ENCODE data around the gene MYO18A. TPM values are rescaled to one million over a fixed set of nuclear protein-coding genes. Genes with fewer than 3 reads are reported as not detected.

MYO18A gene
- total RNA-seq, 3 donors from 2014 or later = 31.5 to 71.1 (median 42.3) TPM

- H3K4me1 ChIP-seq = no peaks in the 10 kb centered on the region
- no peak for DNase-seq (ENCODE audit: low spot score in 2 of 2)
- TF ChIP-seq POLR2AphosphoS5 (IDR thresholded peaks at IDR 0.05) = no peak
- no peak for TF ChIP-seq CTCF (IDR thresholded peaks at IDR 0.05)
- TF ChIP-seq POLR2A (IDR thresholded peaks at IDR 0.05) = no peak
- intact Hi-C loops (cut with DNase I; ENCODE audit: low total_unique reads) = no loop called here
- no peak overlapping the region for H3K27ac ChIP-seq
- peaks cover 7% of the 10 kb centered on the region for H3K36me3 ChIP-seq
- H3K27me3 ChIP-seq = no peaks in the 10 kb centered on the region
- no peaks in the 10 kb centered on the region for H3K9me3 ChIP-seq
- no peak overlapping the region for H3K4me3 ChIP-seq
Observed at GRCh38 chr17:29080965-29081364, 99.2 kb downstream of the MYO18A start.

GRCh38 chr17:29080323-29080722 lies 99.9 kb downstream of the MYO18A start:
- DNase-seq (ENCODE audit: low spot score in 2 of 2) = no peak
- Histone ChIP-seq H3K27me3 (no peaks in the 10 kb centered on the region), H3K36me3 (peaks cover 7% of the 10 kb centered on the region), H3K4me3 (no peak overlapping the region), H3K27ac (no peak overlapping the region), H3K4me1 (no peaks in the 10 kb centered on the region), H3K9me3 (no peaks in the 10 kb centered on the region)
- no peak for TF ChIP-seq CTCF (IDR thresholded peaks at IDR 0.05)
- TF ChIP-seq POLR2A (IDR thresholded peaks at IDR 0.05) = no peak
- no peak for TF ChIP-seq POLR2AphosphoS5 (IDR thresholded peaks at IDR 0.05)
- intact Hi-C loops (cut with DNase I; ENCODE audit: low total_unique reads) = no loop called here

GRCh38 chr17:29079887-29080286 lies 100.3 kb downstream of the MYO18A start:
- no peak overlapping the region for H3K27ac ChIP-seq
- intact Hi-C loops (cut with DNase I; ENCODE audit: low total_unique reads) = no loop called here

GRCh38 chr17:29079433-29079832 lies 100.8 kb downstream of the MYO18A start:
- DNase-seq (ENCODE audit: low spot score in 2 of 2) = no peak
- Histone ChIP-seq H3K27me3 (no peaks in the 10 kb centered on the region), H3K4me1 (no peaks in the 10 kb centered on the region), H3K27ac (no peak overlapping the region), H3K9me3 (no peaks in the 10 kb centered on the region), H3K4me3 (no peak overlapping the region), H3K36me3 (peaks cover 7% of the 10 kb centered on the region)
- intact Hi-C loops (cut with DNase I; ENCODE audit: low total_unique reads) = no loop called here
- TF ChIP-seq POLR2AphosphoS5 (IDR thresholded peaks at IDR 0.05) = no peak
- no peak for TF ChIP-seq POLR2A (IDR thresholded peaks at IDR 0.05)
- no peak for TF ChIP-seq CTCF (IDR thresholded peaks at IDR 0.05)

More at GRCh38 chr17:29079887-29080286, 100.3 kb downstream of the MYO18A start:
- TF ChIP-seq POLR2AphosphoS5 (IDR thresholded peaks at IDR 0.05) = no peak
- no peak for TF ChIP-seq POLR2A (IDR thresholded peaks at IDR 0.05)
- TF ChIP-seq CTCF (IDR thresholded peaks at IDR 0.05) = no peak
- H3K27me3 ChIP-seq = no peaks in the 10 kb centered on the region
- H3K9me3 ChIP-seq = no peaks in the 10 kb centered on the region
- peaks cover 7% of the 10 kb centered on the region for H3K36me3 ChIP-seq
- DNase-seq (ENCODE audit: low spot score in 2 of 2) = no peak
- no peak overlapping the region for H3K4me3 ChIP-seq
- H3K4me1 ChIP-seq = no peaks in the 10 kb centered on the region

GRCh38 chr17:29078183-29079045 lies 101.8 kb downstream of the MYO18A start:
- no peak overlapping the region for H3K4me3 ChIP-seq
- TF ChIP-seq CTCF (IDR thresholded peaks at IDR 0.05) (no peak), POLR2A (IDR thresholded peaks at IDR 0.05) (no peak), POLR2AphosphoS5 (IDR thresholded peaks at IDR 0.05) (no peak)
- DNase-seq (ENCODE audit: low spot score in 2 of 2) = no peak
- no peak overlapping the region for H3K27ac ChIP-seq
- H3K4me1 ChIP-seq = no peaks in the 10 kb centered on the region
- intact Hi-C loops (cut with DNase I; ENCODE audit: low total_unique reads) = no loop called here
- H3K27me3 ChIP-seq = no peaks in the 10 kb centered on the region
- peaks cover 7% of the 10 kb centered on the region for H3K36me3 ChIP-seq
- no peaks in the 10 kb centered on the region for H3K9me3 ChIP-seq

All from breast epithelium (tissue), 4 donors.